ENCODE data around the gene ITPR1. TPM values are rescaled to one million over a fixed set of nuclear protein-coding genes. Genes with fewer than 3 reads are reported as not detected.

ITPR1 gene
- total RNA-seq, 1 donor from 2014 or later, result 121 TPM

GRCh38 chr3:4641863-4642563, 148.9 kb downstream of the ITPR1 start:
- no peak for TF ChIP-seq CTCF (IDR thresholded peaks at IDR 0.05)
- Histone ChIP-seq H3K4me1 (peaks cover 0 to 5% of the 10 kb centered on the region in 2 donors), H3K36me3 (peaks cover 34 to 51% of the 10 kb centered on the region in 2 donors), H3K27ac (peak overlapping the region in 1 of 2 donors; percentile 32), H3K4me3 (no peak overlapping the region), H3K9me3 (no peaks in the 10 kb centered on the region), H3K27me3 (no peaks in the 10 kb centered on the region)
- DNase-seq (ENCODE audit: low spot score in 2 of 2), result no peak
- intact Hi-C loops (cut with DNase I), result no loop called here

GRCh38 chr3:4642611-4643010, 149.5 kb downstream of the ITPR1 start:
- Histone ChIP-seq H3K4me1 (peaks cover 0 to 5% of the 10 kb centered on the region in 2 donors), H3K27ac (peak overlapping the region in 1 of 2 donors; percentile 32), H3K4me3 (no peak overlapping the region), H3K36me3 (peaks cover 37 to 57% of the 10 kb centered on the region in 2 donors), H3K27me3 (no peaks in the 10 kb centered on the region), H3K9me3 (no peaks in the 10 kb centered on the region)
- intact Hi-C loops (cut with DNase I), result no loop called here
- TF ChIP-seq CTCF (IDR thresholded peaks at IDR 0.05), result no peak
- no peak for DNase-seq (ENCODE audit: low spot score in 2 of 2)

- Histone ChIP-seq H3K27me3 (no peaks in the 10 kb centered on the region), H3K4me1 (peaks cover 0 to 5% of the 10 kb centered on the region in 2 donors), H3K36me3 (peaks cover 41 to 62% of the 10 kb centered on the region in 2 donors), H3K4me3 (no peak overlapping the region), H3K27ac (peak overlapping the region; percentile 2 to 60), H3K9me3 (no peaks in the 10 kb centered on the region)
- DNase-seq (ENCODE audit: low spot score in 2 of 2), result no peak
- TF ChIP-seq CTCF (IDR thresholded peaks at IDR 0.05), result no peak
- intact Hi-C loops (cut with DNase I), result no loop called here
Measured at GRCh38 chr3:4643904-4644547, 150.9 kb downstream of the ITPR1 start.

- peaks cover 41 to 64% of the 10 kb centered on the region in 2 donors for H3K36me3 ChIP-seq
- intact Hi-C loops (cut with DNase I), result no loop called here
- H3K4me3 ChIP-seq, result no peak overlapping the region
Measured at GRCh38 chr3:4644951-4645350, 151.8 kb downstream of the ITPR1 start.

GRCh38 chr3:4645468-4645867, 152.3 kb downstream of the ITPR1 start:
- H3K27me3 ChIP-seq, result no peaks in the 10 kb centered on the region
- H3K4me1 ChIP-seq, result peaks cover 0 to 5% of the 10 kb centered on the region in 2 donors
- no peak overlapping the region for H3K27ac ChIP-seq
- H3K4me3 ChIP-seq, result no peak overlapping the region
- peaks cover 36 to 60% of the 10 kb centered on the region in 2 donors for H3K36me3 ChIP-seq
- intact Hi-C loops (cut with DNase I), result no loop called here
- no peaks in the 10 kb centered on the region for H3K9me3 ChIP-seq
- DNase-seq (ENCODE audit: low spot score in 2 of 2), result no peak
- TF ChIP-seq CTCF (IDR thresholded peaks at IDR 0.05), result no peak

More at GRCh38 chr3:4644951-4645350, 151.8 kb downstream of the ITPR1 start:
- no peaks in the 10 kb centered on the region for H3K27me3 ChIP-seq
- DNase-seq (ENCODE audit: low spot score in 2 of 2), result no peak
- peak overlapping the region; percentile 2 to 60 for H3K27ac ChIP-seq
- no peaks in the 10 kb centered on the region for H3K9me3 ChIP-seq
- H3K4me1 ChIP-seq, result peaks cover 0 to 5% of the 10 kb centered on the region in 2 donors
- no peak for TF ChIP-seq CTCF (IDR thresholded peaks at IDR 0.05)
